Measurements from ENCODE around the gene MRTFA.

DNA sequence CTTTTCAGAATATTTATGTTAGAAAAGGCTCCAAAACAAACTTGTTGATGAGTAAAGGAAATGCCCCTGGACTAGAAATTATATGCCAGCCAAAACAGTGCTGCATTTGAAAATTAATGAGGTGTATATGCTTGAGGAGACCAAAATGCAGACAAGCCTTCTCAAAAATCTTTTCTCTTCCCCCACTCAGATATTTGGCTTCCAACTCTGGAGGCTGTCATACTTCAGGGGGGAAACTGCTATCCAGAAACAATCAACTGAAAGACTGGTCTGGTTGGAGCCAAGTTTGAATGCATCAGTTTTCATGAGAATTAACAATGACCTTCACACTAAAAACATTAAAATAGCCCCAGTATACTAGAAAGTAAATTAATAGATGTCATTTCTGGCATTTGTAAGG lies 167.9 kb downstream of the MRTFA start:
- TF ChIP-seq HDGF (IDR thresholded peaks at IDR 0.05; ENCODE audit: borderline replicate concordance): no peak
- no peak for TF ChIP-seq CTBP1 (IDR thresholded peaks at IDR 0.05; ENCODE audit: borderline replicate concordance)
- no peak for TF ChIP-seq FOXA1 (IDR thresholded peaks at IDR 0.05)
- no peak for TF ChIP-seq ARNT (IDR thresholded peaks at IDR 0.05)
- TF ChIP-seq NFRKB (IDR thresholded peaks at IDR 0.05): no peak
- no peak for TF ChIP-seq ELF4 (IDR thresholded peaks at IDR 0.05)
- TF ChIP-seq FOXK2 (IDR thresholded peaks at IDR 0.05): no peak
- TF ChIP-seq L3MBTL2 (conservative IDR thresholded peaks at IDR 0.05): no peak
- no peak for TF ChIP-seq SP1 (IDR thresholded peaks at IDR 0.05)
- no peak for TF ChIP-seq TARDBP (IDR thresholded peaks at IDR 0.05)
